Thoracic aorta endothelial cell (primary cell): ENCODE measurements around the gene UCHL3. TPM values are rescaled to one million over a fixed set of nuclear protein-coding genes. Genes with fewer than 3 reads are reported as not detected.

ENCODE experiments used
- total RNA-seq: library from RNA; depleted of rRNA; stranded (reverse); fragments of >200 nt; gene quantifications from 2 replicates; pipeline ENCODE4 v1.2.3, GENCODE V29; 2012

Gene UCHL3
- total RNA-seq: 78.1 and 83.1 TPM in 2 replicates

GRCh38 chr13:75549262-75550158, at the start of gene UCHL3:
Gene UCHL3 (plus strand): TSS chr13:75549791. CDS start chr13:75549821, 30 bp downstream.

DNA sequence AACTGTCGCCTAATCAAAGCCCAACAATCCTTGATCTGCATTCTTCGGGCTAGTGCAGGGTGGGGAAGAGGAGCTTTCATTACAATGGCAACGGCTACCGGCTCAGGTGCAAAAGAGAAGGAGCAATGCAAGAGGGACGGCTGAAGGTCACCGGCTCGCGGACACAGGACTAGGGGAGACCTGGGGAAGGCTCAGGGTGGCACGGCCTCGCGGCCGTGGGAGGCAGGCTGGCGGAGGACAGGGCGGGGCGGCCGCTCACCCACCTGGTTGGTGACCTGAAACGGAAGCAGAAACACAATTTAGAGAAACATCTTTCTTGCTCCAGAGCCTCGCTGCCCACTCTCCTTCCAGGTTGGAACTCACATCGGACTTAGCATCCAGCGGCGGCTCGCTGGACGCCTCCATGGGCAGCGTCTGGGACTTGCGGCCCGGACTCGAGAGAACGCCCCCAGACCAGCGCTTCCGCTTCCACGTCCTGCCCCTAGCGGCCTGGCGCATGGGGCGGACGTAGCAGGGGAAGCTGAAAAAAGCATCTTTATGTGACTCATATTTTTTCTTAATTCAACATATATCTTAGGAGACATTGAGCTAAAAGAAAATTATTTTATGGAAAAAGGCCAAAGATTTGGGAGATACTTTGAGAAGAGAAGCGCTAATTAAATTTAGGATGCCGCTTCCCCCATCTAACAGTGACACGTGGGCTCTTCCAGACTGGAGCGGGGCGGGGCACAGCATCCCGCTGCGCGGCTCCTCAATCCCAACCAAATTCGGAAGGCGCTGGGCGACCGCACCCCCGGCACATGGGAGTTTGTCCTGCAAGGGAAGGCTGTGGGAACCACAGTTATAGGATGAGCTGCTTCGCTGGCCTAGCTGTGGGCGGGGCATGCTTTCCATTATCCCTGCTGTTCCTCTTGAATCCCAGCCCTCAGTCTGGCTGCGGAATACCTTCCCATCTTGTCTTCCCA, 11.9 kb upstream of the UCHL3 start, which contains the start of gene COMMD6:
TSS of gene COMMD6 (minus strand) at position 441 of the 965 bp plus-strand sequence. CDS start at position 405, 36 bp downstream.

GRCh38 chr13:75635828-75636435, 86.3 kb downstream of the UCHL3 start, which contains the start of gene LMO7:
Gene LMO7 (plus strand): TSS chr13:75636330. CDS start chr13:75636658, 328 bp downstream.

Other genes starting within 250 kb of the UCHL3 start
- gene TBC1D4, start 67.6 kb upstream of the UCHL3 start, total RNA-seq: 74.3 and 102 TPM in 2 replicates
- gene COMMD6, start 11.9 kb upstream of the UCHL3 start, total RNA-seq: 33.8 and 58.1 TPM in 2 replicates
- gene LMO7, start 86.5 kb downstream of the UCHL3 start, total RNA-seq: 16.9 and 23.1 TPM in 2 replicates